A673 (cell line): ENCODE results near the gene IQCH. TPM values are rescaled to one million over a fixed set of nuclear protein-coding genes. Genes with fewer than 3 reads are reported as not detected.

Experiments used
- BruUV-seq: library from RNA; stranded (reverse); fragments of 400-500 nt; replicated peaks from 2 replicates; lab custom pipeline; 2021; lab: Mats Ljungman, UMichigan
- CTCF ChIA-PET: fragments of 300-600 bp; sonication (Branson Sonifier 250); formaldehyde crosslinking; loops from one replicate; lab custom pipeline; 2022; ENCODE audit warnings: antibody characterized with exemption; lab: Charles Lee
- POLR2A ChIA-PET: fragments of 300-600 bp; sonication (Branson Sonifier 250); formaldehyde crosslinking; loops from one replicate; lab custom pipeline; 2022; ENCODE audit warnings: antibody characterized with exemption; ENCODE audit not compliant: low non-redundant PET; lab: Charles Lee
- DNase-seq: peaks from one replicate; pipeline ENCODE4 v3.0.0-alpha.2; 2015; ENCODE audit warnings: low spot score
- H3K27ac ChIP-seq: fragments of 200-600 bp; sonication (generic); 2 replicates; pipeline ENCODE4 v1.5.1; 2016; ENCODE audit warnings: mixed run types, low read depth, mild to moderate bottlenecking, mixed read lengths, antibody characterized with exemption, low read length; ENCODE audit not compliant: poor library complexity, severe bottlenecking
- H3K27me3 ChIP-seq: fragments of 200-600 bp; sonication (generic); replicated peaks from 2 replicates; pipeline ENCODE4 v1.6.1; 2017; ENCODE audit warnings: mixed run types, low read depth, mild to moderate bottlenecking, mixed read lengths, antibody characterized with exemption, low read length; ENCODE audit not compliant: insufficient read depth, poor library complexity
- H3K36me3 ChIP-seq: fragments of 200-600 bp; sonication (generic); 2 replicates; pipeline ENCODE4 v1.6.1; 2016; ENCODE audit warnings: mixed run types, mild to moderate bottlenecking, mixed read lengths, antibody characterized with exemption, low read length; ENCODE audit not compliant: insufficient read depth, poor library complexity, severe bottlenecking
- H3K4me1 ChIP-seq: fragments of 200-600 bp; sonication (generic); 2 replicates; pipeline ENCODE4 v1.6.1; 2017; ENCODE audit warnings: mixed run types, mild to moderate bottlenecking, mixed read lengths, antibody characterized with exemption, low read length; ENCODE audit not compliant: insufficient read depth, poor library complexity, severe bottlenecking
- H3K4me3 ChIP-seq: fragments of 200-600 bp; sonication (generic); 2 replicates; pipeline ENCODE4 v1.5.1; 2016; ENCODE audit warnings: low read depth, mixed run types, mild to moderate bottlenecking, mixed read lengths, low read length; ENCODE audit not compliant: poor library complexity, severe bottlenecking
- H3K9me3 ChIP-seq: fragments of 200-600 bp; sonication (generic); 2 replicates; pipeline ENCODE4 v1.6.1; 2016; ENCODE audit warnings: mixed run types, low read depth, mild to moderate bottlenecking, mixed read lengths, antibody characterized with exemption, low read length; ENCODE audit not compliant: poor library complexity, severe bottlenecking
- EZH2 ChIP-seq: fragments of 200-600 bp; sonication (generic); IDR thresholded peaks from 2 replicates; pipeline ENCODE4 v1.6.1; 2017; ENCODE audit warnings: borderline replicate concordance, low read depth, mild to moderate bottlenecking, mixed read lengths, antibody characterized with exemption, low read length; ENCODE audit not compliant: poor library complexity, severe bottlenecking
- intact Hi-C: fragments of 100-400 bp; cut with micrococcal nuclease; formaldehyde crosslinking; loops from one replicate; pipeline ENCODE4 v1.10.0; 2022; ENCODE audit not compliant: unreplicated experiment
- total RNA-seq: library from RNA; stranded (reverse); gene quantifications from 2 replicates; pipeline ENCODE4 v1.2.3, GENCODE V29; 2021
- TF ChIP-seq, protein P1 (sequence below): fragments of 300-800, 200-600 bp; sonication (generic); conservative IDR thresholded peaks from 2 replicates; pipeline ENCODE4 v1.5.1; 2017; ENCODE audit warnings: low read depth, mild to moderate bottlenecking, antibody characterized with exemption, low read length, moderate library complexity, mixed read lengths

The IQCH gene
- total RNA-seq, 1 experiment from 2014 or later = 1.7 TPM

DNA sequence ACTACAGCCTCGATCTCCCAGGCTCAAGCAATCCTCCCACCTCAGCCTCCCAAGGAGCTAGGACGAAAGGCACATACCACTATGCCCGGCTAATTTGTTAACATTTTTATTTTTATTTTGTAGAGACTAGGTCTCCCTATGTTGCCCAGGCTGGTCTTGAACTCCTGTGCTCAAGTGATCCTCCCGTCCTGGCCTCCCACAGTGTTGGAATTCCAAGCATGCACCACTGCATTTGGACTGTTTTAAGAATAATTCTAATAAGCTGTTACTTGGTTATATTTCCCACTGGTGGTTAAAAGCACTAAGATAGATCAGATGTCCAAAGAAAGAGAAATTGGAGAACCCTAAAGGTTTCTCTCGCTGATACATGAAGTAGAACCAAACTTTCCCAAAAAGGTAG, 3.3 kb upstream of the IQCH start:
- DNase-seq = no peak
- no peaks in the 10 kb centered on the region for H3K36me3 ChIP-seq
- intact Hi-C loops = no loop called here
- POLR2A ChIA-PET = no interaction called here
- CTCF ChIA-PET = no interaction called here
- no TSS peak for BruUV-seq
- no peak overlapping the region for H3K27ac ChIP-seq
- no peaks in the 10 kb centered on the region for H3K4me1 ChIP-seq
- H3K27me3 ChIP-seq = no peaks in the 10 kb centered on the region
- no peak overlapping the region for H3K4me3 ChIP-seq
- TF ChIP-seq EZH2 = no peak
- TF ChIP-seq, protein P1, sequence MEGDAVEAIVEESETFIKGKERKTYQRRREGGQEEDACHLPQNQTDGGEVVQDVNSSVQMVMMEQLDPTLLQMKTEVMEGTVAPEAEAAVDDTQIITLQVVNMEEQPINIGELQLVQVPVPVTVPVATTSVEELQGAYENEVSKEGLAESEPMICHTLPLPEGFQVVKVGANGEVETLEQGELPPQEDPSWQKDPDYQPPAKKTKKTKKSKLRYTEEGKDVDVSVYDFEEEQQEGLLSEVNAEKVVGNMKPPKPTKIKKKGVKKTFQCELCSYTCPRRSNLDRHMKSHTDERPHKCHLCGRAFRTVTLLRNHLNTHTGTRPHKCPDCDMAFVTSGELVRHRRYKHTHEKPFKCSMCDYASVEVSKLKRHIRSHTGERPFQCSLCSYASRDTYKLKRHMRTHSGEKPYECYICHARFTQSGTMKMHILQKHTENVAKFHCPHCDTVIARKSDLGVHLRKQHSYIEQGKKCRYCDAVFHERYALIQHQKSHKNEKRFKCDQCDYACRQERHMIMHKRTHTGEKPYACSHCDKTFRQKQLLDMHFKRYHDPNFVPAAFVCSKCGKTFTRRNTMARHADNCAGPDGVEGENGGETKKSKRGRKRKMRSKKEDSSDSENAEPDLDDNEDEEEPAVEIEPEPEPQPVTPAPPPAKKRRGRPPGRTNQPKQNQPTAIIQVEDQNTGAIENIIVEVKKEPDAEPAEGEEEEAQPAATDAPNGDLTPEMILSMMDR = no peak
- H3K9me3 ChIP-seq = no peaks in the 10 kb centered on the region

DNA sequence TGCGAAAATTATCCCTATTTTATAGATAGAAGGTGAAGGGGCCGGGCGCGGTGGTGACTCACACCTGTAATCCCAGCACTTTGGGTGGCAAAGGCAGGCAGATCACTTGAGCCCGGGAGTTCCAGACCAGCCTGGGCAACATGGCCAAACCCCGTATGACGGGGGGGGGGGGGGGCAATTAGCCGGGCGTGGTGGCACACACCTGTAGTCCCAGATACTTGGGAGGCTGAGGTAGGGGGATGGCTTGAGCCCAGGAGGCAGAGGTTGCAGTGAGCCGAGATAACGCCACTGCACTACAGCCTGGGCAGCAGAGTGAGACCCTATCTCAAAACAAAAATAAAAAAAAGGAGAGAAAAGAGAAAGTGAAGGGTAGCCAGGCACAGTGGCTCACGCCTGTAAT, 1.5 kb upstream of the IQCH start:
- ChIA-PET CTCF (no interaction called here), POLR2A (no interaction called here)
- H3K27ac ChIP-seq = no peak overlapping the region
- H3K9me3 ChIP-seq = no peaks in the 10 kb centered on the region
- no TSS peak for BruUV-seq
- H3K27me3 ChIP-seq = no peaks in the 10 kb centered on the region
- H3K36me3 ChIP-seq = no peaks in the 10 kb centered on the region
- no peaks in the 10 kb centered on the region for H3K4me1 ChIP-seq
- peak overlapping the region; percentile 76 for H3K4me3 ChIP-seq
- intact Hi-C loops = no loop called here
- TF ChIP-seq EZH2 = no peak
- TF ChIP-seq, protein P1 = no peak
- no peak for DNase-seq

DNA sequence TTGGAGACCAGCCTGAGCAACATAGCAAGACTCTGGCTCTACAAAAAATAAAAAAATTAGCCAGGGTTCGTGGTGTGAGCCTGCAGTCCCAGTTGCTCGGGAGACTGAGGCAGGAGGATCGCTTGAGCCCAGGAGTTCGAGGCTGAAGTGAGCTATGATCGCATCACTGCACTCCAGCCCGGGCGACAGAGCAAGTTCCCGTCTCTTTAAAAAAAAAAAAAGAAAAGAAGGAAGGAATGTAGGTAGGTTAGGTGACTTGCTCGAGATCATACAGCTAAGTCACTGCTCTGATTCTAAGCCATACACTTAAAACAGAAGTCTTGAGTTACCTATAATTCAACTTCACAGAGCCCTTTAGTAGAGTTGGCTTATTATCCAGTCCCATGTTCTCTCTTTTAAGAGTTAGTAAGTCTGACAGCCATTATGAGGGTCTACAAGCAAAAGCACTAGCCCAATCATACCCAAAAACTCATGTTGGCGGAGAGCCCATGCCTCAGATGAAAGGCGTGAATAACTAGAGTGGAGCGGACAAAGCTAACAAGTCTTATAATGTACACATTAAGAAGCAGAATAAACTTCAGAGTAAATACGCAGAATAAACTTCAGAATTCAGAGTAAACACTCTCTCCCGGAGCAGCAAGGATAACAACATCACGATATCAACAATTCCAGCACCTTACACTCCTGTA, 893 bp upstream of the IQCH start:
- ChIA-PET POLR2A (interaction anchor here (0.5 kb wide), 1 partner anchor 13 kb away, joined by 10 read pairs; no protein-coding TSS in a partner anchor), CTCF (no interaction called here)
- H3K27ac ChIP-seq = peak overlapping the region; percentile 75
- H3K4me1 ChIP-seq = no peaks in the 10 kb centered on the region
- TF ChIP-seq EZH2 = no peak
- TF ChIP-seq, protein P1 = no peak
- BruUV-seq = TSS peak; percentile 68
- peak; percentile 24 for DNase-seq
- peak overlapping the region; percentile 76 for H3K4me3 ChIP-seq
- intact Hi-C loops = no loop called here
- H3K36me3 ChIP-seq = no peaks in the 10 kb centered on the region
- H3K27me3 ChIP-seq = no peaks in the 10 kb centered on the region
- H3K9me3 ChIP-seq = no peaks in the 10 kb centered on the region
